Suprapubic skin (tissue), 4 donors: ENCODE data around the gene SPACA7.

Source experiments
- EP300 ChIP-seq: sonication (generic); formaldehyde crosslinking; IDR thresholded peaks from one replicate; pipeline ENCODE4 v1.6.1; 2017; ENCODE audit warnings: antibody characterized with exemption
- POLR2A ChIP-seq, 2 donors: fragments of 450-650 bp; IDR thresholded peaks; one replicate each; pipeline ENCODE4 v1.6.1; 2017; ENCODE audit warnings: antibody characterized with exemption in 2 of 2, mild to moderate bottlenecking in 2 of 2, moderate library complexity in 2 of 2
- POLR2AphosphoS5 ChIP-seq, 3 donors: sonication (generic); formaldehyde crosslinking; IDR thresholded peaks; one replicate each; pipeline ENCODE4 v1.6.1; 2017; ENCODE audit warnings: antibody characterized with exemption in 3 of 3
- TF ChIP-seq, protein P1 (sequence below), 2 donors: fragments of 200-600 bp in 1 of 2; fragments of 450-650 bp in 1 of 2; sonication (generic) in 1 of 2; IDR thresholded peaks; one replicate each; pipeline ENCODE4 v1.5.1; 2016 to 2019; ENCODE audit warnings: antibody characterized with exemption in 2 of 2, mild to moderate bottlenecking in 1 of 2, moderate library complexity in 1 of 2

DNA sequence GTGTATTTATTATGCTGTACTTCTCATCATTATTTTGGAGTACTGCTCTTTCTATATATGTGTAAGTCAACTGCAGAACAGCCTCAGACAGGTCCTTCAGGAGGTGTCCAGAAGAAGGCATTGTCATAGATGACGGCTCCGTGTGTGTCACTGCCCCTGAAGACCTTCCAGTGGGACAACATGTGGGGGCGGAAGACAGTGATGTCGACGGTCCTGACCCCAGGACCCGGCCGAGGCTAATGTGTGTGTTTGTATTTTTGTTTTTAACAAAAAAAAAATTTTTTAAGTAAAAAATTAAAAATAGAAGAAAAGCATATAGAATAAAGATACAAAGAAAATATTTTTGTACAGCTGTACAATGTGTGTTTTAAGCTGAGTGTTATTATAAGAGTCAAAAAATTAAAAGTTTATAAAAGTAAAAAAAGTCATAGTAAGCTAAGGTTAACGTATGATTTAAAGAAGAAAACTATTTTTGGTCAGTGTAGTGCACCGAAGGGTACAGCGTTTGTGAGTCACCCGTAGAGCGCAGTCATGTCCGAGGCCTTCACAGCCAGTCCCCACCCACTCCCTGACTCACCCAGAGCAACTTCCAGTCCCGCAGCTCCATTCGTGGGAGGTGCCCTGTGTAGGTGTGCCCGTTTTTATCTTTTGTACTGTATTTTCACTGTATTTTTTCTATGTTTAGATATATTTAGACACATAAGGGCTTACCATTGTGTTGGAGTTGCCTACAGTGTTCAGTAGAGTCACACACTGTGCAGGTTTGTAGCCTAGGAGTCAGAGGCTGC, 42.2 kb upstream of the SPACA7 start:
- TF ChIP-seq, protein P1, sequence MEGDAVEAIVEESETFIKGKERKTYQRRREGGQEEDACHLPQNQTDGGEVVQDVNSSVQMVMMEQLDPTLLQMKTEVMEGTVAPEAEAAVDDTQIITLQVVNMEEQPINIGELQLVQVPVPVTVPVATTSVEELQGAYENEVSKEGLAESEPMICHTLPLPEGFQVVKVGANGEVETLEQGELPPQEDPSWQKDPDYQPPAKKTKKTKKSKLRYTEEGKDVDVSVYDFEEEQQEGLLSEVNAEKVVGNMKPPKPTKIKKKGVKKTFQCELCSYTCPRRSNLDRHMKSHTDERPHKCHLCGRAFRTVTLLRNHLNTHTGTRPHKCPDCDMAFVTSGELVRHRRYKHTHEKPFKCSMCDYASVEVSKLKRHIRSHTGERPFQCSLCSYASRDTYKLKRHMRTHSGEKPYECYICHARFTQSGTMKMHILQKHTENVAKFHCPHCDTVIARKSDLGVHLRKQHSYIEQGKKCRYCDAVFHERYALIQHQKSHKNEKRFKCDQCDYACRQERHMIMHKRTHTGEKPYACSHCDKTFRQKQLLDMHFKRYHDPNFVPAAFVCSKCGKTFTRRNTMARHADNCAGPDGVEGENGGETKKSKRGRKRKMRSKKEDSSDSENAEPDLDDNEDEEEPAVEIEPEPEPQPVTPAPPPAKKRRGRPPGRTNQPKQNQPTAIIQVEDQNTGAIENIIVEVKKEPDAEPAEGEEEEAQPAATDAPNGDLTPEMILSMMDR (IDR thresholded peaks at IDR 0.05) = no peak
- no peak for TF ChIP-seq POLR2AphosphoS5 (IDR thresholded peaks at IDR 0.05)
- no peak for TF ChIP-seq POLR2A (IDR thresholded peaks at IDR 0.05)
- TF ChIP-seq EP300 = no peak
